Prostate gland (tissue), 2 donors: ENCODE measurements around the gene WDR53. TPM values are rescaled to one million over a fixed set of nuclear protein-coding genes. Genes with fewer than 3 reads are reported as not detected.
A peak's percentile ranks its signal among the peaks of the same experiment; 100 is the strongest.
"Not testable (repeated sequence)": the region's sequence is repeated elsewhere in the genome, so short reads cannot be mapped to it uniquely, and the experiment has no call there.

Experiments used
- DNase-seq: peaks from one replicate; pipeline ENCODE4 v3.0.0-alpha.2; 2019; ENCODE audit warnings: low spot score
- H3K27ac ChIP-seq, 2 donors: fragments of 200-600 bp; sonication (generic); 2 replicates each; pipeline ENCODE4 v1.5.1; 2017 to 2019
- H3K27me3 ChIP-seq: fragments of 200-600 bp; sonication (generic); replicated peaks from 2 replicates; pipeline ENCODE4 v1.5.1; 2019; ENCODE audit not compliant: insufficient read depth
- H3K36me3 ChIP-seq, 2 donors: fragments of 200-600 bp; sonication (generic); 1 replicate in 1 of 2; 2 replicates in 1 of 2; pipeline versions ENCODE4 v1.5.1 to v1.8.1; 2017 to 2019
- H3K4me1 ChIP-seq: fragments of 200-600 bp; sonication (generic); replicated peaks from 2 replicates; pipeline ENCODE4 v1.5.1; 2019
- H3K4me3 ChIP-seq, 2 donors: fragments of 200-600 bp; sonication (generic); 2 replicates each; pipeline ENCODE4 v1.5.1; 2017 to 2019
- H3K9me3 ChIP-seq: fragments of 200-600 bp; sonication (generic); 2 replicates; pipeline ENCODE4 v1.5.1; 2017
- CTCF ChIP-seq, 4 experiments: fragments of 200-600 bp in 2 of 4; fragments of 450-650 bp in 2 of 4; sonication (generic) in 2 of 4; IDR thresholded peaks; 1 replicate in 3 of 4; 2 replicates in 1 of 4; pipeline ENCODE4 v1.5.1; 2016 to 2019; ENCODE audit warnings: antibody characterized with exemption in 4 of 4, mild to moderate bottlenecking in 2 of 4, moderate library complexity in 2 of 4
- POLR2A ChIP-seq: fragments of 450-650 bp; IDR thresholded peaks from one replicate; pipeline ENCODE4 v1.6.1; 2016; ENCODE audit warnings: antibody characterized with exemption, mild to moderate bottlenecking
- POLR2AphosphoS5 ChIP-seq: sonication (generic); formaldehyde crosslinking; IDR thresholded peaks from one replicate; pipeline ENCODE4 v1.6.1; 2017; ENCODE audit warnings: antibody characterized with exemption
- WGBS: methylation state at CpG from one replicate; pipeline ENCODE4 v1.1.5; 2018; 5-methylcytosine and 5-hydroxymethylcytosine counted together
- intact Hi-C: fragments of 100-400 bp; cut with DNase I; formaldehyde crosslinking; loops from one replicate; pipeline ENCODE4 v1.14.2; 2022
- total RNA-seq, 2 donors: library from RNA; depleted of rRNA; stranded (reverse); fragments of >200 nt; gene quantifications; one replicate each; pipeline ENCODE4 v1.1.0, GENCODE V29; 2016

WDR53 gene
- total RNA-seq, 2 donors from 2014 or later, result 8.4 to 17.3 TPM

- DNase-seq, result no peak
- Histone ChIP-seq H3K4me3 (no peak overlapping the region), H3K9me3 (no peaks in the 10 kb centered on the region), H3K27me3 (no peaks in the 10 kb centered on the region), H3K4me1 (no peaks in the 10 kb centered on the region), H3K27ac (no peak overlapping the region), H3K36me3 (no peaks in the 10 kb centered on the region)
- no peak for TF ChIP-seq POLR2AphosphoS5
- TF ChIP-seq POLR2A, result no peak
- no peak for TF ChIP-seq CTCF (IDR thresholded peaks at IDR 0.05)
- 94% methylated on average over 4 of the region's 4 CpGs for WGBS
- intact Hi-C loops, result no loop called here
Observed at GRCh38 chr3:196523841-196524240, 44.5 kb downstream of the WDR53 start.

GRCh38 chr3:196521291-196521690 lies 47.1 kb downstream of the WDR53 start:
- H3K9me3 ChIP-seq, H3K27ac ChIP-seq, intact Hi-C loops, DNase-seq, H3K4me3 ChIP-seq, H3K4me1 ChIP-seq, H3K27me3 ChIP-seq, H3K36me3 ChIP-seq: not testable (repeated sequence)
- WGBS, result 86% methylated on average over 12 of the region's 12 CpGs

- H3K4me3 ChIP-seq, result no peak overlapping the region
- H3K27ac ChIP-seq, result no peak overlapping the region
- intact Hi-C loops, result loop anchor here (2.0 kb wide), 1 partner anchor 265 kb away; no protein-coding TSS in a partner anchor
- H3K9me3 ChIP-seq, result no peaks in the 10 kb centered on the region
- no peaks in the 10 kb centered on the region for H3K27me3 ChIP-seq
- 89% methylated on average over 5 of the region's 5 CpGs for WGBS
- no peak for TF ChIP-seq POLR2A
- TF ChIP-seq POLR2AphosphoS5, result no peak
- no peaks in the 10 kb centered on the region for H3K36me3 ChIP-seq
- no peaks in the 10 kb centered on the region for H3K4me1 ChIP-seq
- DNase-seq, result no peak
Observed at GRCh38 chr3:196519718-196520082, 48.7 kb downstream of the WDR53 start.

GRCh38 chr3:196518966-196519717 lies 49.2 kb downstream of the WDR53 start:
- Histone ChIP-seq H3K27me3 (no peaks in the 10 kb centered on the region), H3K27ac (no peak overlapping the region), H3K4me3 (no peak overlapping the region), H3K36me3 (no peaks in the 10 kb centered on the region), H3K4me1 (no peaks in the 10 kb centered on the region), H3K9me3 (no peaks in the 10 kb centered on the region)
- WGBS, result 49% methylated on average over 12 of the region's 12 CpGs
- DNase-seq, result peak; percentile 45
- TF ChIP-seq POLR2AphosphoS5 (no peak), CTCF (IDR thresholded peaks at IDR 0.05) (peak; percentile 27 to 60 (median 52))
- intact Hi-C loops, result loop anchor here (2.0 kb wide), 1 partner anchor 264 kb away; no protein-coding TSS in a partner anchor

GRCh38 chr3:196517919-196518318 lies 50.4 kb downstream of the WDR53 start:
- H3K9me3 ChIP-seq, result no peaks in the 10 kb centered on the region
- no peak for DNase-seq

More at GRCh38 chr3:196517919-196518318, 50.4 kb downstream of the WDR53 start:
- H3K36me3 ChIP-seq, result no peaks in the 10 kb centered on the region
- intact Hi-C loops, result loop anchor here (2.0 kb wide), 1 partner anchor 263 kb away; no protein-coding TSS in a partner anchor
- 46% methylated on average over 2 of the region's 2 CpGs for WGBS
- H3K4me3 ChIP-seq, result no peak overlapping the region
- H3K4me1 ChIP-seq, result no peaks in the 10 kb centered on the region
- TF ChIP-seq CTCF (IDR thresholded peaks at IDR 0.05), result no peak
- no peak for TF ChIP-seq POLR2AphosphoS5
- no peak for TF ChIP-seq POLR2A
- H3K27me3 ChIP-seq, result no peaks in the 10 kb centered on the region
- no peak overlapping the region for H3K27ac ChIP-seq
